Stimulated activated CD4-positive, alpha-beta T cell treated with anti-CD3 and anti-CD28 coated beads, Interleukin-4, amount 100 ng/mL, for 4 hours (primary cell): ENCODE results near the gene HOXA3.

Experiments
- DNase-seq, 2 experiments: peaks; one replicate each; pipeline ENCODE4 v3.0.0-alpha.2; 2020

HOXA3 gene

DNA sequence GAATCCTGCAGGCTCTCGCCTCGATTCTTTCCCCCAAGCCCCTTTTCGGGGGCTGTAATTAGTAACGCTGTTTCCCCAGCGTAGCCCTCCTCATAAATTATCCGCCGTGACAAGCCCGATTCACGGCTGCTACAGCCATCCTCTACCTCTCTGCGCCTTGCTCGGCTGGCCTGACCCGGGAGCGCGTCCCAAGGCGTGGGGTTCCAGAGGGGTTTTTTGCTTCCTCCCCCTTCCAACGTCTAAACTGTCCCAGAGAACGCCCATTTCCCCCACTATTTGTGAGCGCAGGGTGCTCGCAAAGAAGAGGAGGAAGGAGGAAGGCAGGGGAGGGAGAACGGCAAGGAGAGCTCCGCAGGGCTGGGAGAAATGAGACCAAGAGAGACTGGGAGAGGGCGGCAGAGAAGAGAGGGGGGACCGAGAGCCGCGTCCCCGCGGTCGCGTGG is 9.8 kb downstream of the HOXA3 start:
- no peak for DNase-seq

DNA sequence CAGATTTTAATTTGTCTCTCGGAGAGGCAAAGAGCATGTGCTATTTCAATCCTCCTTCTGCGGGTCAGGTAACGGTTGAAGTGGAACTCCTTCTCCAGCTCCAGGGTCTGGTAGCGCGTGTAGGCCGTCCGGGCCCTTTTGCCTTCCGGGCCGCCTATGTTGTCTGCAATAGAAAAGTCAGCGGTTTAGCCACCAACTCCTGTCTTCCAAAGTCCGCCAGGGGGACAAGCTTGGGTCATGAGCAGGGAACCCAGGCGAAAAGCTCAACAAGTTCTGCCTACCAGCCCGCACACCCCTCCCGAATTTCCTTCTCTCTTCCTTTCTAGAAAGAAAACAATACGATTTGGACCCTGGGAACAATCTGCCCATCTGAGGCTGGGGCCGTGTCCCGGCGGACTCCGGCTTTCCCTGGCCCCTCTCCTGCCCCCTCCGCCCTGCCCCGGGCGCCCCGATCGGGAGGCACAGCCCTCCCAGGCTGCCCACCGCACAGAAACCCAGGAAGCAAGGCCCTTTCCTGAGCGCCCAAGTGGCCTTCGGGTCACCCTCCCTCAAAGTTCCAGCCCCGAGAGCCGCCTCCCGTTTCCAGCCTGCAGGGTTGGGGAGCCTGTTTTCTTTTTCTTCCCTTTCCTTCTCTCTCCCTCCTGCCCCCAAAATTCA is 10.3 kb downstream of the HOXA3 start:
- no peak for DNase-seq

DNA sequence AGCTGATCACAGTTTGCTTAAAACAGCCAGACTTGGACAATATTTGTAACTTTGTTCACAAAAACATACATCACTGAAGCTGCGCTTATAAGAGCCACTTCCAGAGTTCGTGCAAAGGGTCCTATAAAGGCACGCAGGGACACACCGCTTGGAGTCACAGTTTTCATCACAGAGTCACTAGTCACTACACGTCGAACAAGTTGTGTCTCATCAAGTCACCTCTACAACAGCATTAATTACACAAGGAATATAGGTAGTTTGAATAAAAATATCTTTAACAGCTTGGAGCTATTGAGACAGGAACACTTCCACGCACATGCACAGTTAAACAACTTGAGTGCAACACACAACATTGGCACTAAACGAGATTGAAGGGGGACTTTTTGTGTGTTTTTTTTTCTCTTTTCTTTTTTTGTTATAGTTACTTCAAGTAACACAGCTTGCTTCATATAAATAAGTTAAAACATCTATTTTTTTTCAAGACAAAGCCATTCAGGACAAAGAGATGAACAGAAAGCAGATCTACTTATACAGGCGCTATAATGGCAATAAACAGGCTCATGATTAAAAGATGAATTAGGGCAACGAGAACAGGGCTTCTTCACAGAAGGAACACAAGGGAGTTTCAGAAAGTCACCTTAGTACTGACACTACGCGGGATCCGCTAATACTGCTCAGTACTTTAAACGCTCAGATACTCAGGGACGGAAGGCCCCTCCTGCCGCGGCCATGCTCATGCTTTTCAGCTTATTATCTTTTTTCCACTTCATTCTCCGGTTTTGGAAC is 11.1 kb downstream of the HOXA3 start:
- DNase-seq = no peak

DNA sequence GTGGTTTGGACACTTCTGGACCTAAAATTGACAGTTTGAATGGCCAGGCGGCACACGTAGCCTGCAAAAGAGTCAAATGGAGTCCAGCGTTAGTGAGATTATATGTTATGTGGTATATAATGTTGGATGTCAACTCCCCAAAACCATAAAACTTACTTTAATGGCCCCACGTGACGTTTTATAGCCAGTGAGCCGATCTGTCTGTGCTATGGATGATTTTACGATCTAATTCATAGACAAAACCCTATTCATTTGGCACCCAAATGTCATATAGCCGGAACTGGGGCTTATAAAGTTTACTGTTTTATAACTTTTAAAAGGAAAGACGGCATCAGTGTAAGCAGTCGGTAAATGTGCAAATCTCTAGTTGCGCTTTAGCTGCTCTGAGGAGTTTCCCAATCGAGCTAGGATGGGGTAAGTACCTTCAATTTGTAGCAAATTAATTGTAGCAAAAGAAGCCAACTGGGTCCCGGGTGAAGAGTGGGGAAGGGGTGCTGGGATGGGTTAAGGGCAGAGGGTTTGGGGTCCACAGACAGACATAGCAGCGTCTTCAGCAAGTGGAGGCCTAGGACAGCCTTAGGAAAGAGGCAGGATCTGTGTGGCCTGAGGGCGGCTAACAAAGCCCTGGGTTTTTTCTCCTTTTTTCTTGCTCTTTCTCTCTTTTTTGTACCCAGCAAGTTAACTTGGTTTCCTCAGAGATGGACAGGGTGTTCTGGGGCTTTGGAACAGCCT is 12.1 kb downstream of the HOXA3 start:
- no peak for DNase-seq

DNA sequence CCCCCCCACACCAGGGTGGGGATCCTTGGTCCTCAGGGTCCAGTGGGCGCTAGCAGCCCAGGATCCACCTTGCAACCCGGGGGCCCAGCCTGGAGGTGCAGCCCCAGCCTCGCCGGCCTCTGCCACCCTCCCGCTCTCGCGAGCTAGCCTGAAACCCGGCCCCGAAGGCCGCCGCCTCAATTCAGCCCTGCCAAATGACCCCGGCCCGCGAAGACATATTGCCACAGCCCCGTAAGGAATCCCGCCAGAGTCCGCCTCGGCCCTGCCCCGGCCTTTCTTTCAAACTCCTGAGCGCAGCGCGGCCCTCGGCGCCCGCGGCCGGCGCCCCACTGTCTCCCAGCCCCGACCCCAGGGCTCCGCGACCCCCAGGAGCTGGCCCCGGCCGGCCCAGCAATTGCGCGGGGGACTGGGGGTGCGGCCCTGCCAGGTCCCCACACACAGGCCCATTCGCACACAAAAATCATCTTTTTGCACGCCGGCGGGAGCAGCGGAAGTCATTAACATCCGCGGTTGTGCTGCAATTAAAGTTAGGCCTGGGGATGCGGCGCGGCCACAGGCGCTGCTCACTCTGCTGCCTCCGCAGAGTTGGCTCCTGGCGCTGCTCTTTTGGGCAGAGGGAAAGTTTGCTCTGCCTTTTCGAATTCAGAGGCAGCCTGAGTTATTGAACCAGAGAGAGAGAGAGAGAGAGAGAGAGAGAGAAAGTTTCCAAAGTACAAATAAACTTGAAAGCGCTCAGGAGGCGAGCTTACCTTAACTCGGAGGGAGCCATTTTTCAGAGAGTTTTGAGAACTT is 12.9 kb downstream of the HOXA3 start:
- DNase-seq = no peak

DNA sequence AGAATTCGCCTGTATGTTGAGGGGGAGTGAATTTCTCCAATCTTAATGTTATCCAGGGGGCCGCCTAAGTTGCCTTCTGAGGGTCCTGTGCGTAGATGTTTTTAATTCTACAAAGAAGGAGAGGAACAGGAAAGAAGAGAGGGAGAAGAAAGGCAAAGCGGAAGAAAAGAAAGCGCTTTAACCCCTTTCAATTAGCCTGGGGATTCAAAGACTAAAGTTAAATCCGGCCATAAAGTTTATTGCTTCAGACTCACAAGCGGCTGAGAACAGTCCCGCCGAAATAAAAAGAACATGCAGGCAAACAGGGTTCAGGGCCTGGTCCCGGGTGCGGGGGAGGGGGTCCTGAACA is 13.4 kb downstream of the HOXA3 start:
- DNase-seq = no peak

DNA sequence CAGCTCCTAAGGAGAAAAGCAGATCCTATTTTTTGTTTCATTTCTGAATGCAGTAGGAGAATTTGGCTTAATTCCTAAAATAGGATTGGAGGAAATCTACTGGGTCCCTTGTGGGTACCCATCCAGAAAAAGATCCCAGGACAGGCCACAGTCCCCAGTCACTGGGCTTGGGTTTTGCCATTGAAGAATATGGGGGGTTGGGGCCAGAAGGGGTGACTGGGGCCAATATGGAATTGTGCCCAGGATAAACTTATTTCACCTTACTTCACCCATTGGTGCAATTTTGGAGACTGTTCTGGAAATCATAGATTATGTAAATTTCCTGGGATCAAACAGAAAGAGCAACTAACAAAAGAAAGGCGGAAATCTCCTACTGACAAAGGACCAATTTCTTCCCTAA is 13.9 kb downstream of the HOXA3 start:
- DNase-seq = no peak

DNA sequence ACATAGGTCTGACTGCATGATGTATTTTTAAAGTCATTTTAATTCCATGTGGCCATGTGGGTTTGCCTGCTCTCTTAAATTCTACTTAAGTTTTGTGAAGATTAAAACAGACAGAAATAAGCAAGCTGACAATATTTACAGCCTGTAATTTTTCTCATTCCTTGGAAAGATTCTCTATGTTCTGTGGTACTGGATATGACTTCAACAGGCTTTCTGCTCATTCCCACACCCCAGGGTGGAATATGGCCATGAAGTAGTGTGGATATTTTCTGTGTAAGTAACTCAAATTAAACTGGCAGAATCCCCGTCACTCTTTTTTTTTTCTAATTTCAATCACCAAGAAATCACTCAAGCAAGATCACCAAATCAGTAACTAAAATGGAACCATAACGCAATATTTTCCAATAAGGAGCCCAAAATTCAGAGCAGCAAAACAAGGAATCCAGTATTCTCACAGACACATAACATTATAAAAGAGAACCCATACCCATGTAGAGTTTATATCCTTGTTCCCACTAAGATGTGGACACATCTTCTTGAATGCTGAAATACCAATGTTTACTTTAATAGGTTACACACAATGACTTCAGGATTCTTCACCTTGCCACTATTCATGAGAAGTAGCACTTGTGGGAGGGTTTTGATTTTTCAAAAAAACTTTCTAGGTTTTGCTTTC is 14.6 kb downstream of the HOXA3 start:
- no peak for DNase-seq

DNA sequence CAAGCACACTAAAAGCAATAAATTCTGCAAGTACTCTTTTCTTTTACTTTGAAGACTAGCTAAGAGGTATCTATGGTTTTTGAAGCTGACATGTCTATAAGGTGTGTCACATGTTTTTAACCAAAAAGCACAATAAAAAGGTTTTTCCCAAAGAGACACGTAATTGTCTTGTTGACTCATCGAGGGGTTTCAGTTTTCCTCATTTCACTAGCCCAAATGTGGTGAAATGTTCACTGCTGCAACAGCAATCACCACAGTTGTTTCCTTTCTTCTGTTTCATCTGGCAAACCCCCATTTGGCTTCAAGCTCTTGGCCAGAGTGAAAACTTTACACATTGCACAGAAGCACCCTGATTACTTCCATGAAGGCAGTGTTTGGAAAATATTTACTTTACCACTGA is 18.0 kb downstream of the HOXA3 start:
- DNase-seq = no peak

DNA sequence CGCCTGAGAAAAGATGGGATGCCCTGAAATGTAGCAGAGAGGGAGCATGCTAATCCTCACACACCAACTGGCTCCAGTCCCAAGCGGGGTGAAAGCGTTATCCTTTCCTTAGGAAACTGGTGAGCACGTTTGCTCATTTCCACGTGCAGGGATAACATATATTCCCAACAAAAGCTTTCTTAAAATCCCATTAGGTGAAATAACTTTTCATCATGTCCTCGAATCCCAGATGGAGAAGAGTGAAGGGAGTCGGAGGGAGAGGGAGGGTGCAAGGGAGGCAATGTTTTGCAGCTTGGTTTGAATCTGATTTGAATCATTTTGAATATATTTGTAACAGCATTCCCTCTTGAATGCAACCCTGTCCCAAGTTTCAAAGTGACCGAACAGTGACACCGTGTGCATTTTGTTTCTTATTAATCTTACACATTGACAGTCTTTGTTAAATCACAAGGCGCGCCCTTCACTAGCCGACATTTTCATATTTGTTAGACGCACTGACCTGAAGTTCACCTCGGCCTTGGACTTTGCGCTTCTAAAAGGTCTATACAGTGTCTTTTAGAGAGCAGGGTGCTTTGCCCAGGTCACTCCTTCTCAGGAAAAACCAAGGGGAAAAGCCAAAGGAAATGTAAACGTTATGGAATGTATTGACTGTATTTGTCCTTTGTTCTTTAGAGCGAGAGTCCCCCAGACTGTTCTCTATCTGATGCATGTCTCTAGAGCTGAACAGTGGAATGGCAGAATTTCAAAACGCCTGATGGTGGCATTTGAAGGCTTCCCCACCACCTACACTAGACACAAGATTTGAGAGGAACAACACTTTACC is 18.8 kb downstream of the HOXA3 start:
- DNase-seq = no peak

DNA sequence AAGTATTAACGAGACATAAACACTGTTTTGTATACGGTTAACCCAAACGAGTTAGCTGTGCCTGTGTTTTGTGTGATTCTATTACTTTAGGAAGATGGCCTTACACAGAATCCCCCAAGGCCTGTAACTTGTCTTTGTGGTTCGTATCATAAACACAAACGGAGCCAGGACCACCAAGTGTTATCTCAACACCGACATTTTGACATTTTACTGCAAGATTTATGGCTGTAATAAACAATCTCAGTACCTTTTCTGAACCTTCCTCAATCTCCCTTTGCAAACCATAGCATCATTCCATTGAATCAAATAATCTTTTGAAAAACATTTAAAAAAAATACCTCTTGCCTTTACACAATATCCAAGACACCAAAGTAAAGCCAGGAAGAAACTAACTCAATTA is 19.4 kb downstream of the HOXA3 start:
- DNase-seq = no peak

DNA sequence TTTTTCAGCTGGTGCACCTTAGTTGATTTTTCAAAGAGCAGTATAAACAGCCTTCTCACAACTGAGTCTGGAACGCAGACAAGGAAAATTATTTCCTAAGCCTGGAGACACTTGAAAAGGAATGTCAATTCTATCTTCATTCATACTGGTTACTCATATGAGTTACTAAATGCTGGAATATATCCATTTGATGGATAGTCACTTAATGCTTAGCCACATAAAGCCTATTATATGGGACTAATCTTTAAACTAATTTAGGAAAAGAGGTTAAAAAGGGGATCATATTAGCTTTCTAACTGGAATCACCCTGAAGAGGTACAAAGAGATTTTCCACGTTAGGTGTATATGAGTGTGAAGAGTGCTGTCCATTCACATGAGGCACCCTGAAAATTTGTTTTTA is 20.2 kb downstream of the HOXA3 start:
- no peak for DNase-seq

DNA sequence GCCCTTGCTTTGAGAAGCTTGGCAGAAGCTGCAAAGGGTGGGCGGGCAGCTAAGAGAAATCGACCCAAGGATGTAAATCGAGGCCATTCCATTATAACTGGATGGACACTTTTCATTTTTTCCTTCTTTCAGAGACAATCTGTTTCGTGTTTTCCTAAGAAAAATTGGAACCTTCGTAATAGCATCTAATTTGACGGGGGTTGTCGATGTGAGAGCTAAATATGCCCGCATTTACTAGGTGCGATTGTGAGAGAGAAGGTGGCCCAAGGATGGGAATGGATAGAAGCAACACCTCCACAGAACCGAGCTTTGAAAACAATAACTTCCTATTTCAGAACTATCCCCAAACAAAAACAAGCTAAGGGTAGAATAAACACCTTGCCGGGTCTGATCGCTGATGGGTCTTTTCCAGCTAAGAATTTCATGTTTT is 21.0 kb downstream of the HOXA3 start:
- no peak for DNase-seq

DNA sequence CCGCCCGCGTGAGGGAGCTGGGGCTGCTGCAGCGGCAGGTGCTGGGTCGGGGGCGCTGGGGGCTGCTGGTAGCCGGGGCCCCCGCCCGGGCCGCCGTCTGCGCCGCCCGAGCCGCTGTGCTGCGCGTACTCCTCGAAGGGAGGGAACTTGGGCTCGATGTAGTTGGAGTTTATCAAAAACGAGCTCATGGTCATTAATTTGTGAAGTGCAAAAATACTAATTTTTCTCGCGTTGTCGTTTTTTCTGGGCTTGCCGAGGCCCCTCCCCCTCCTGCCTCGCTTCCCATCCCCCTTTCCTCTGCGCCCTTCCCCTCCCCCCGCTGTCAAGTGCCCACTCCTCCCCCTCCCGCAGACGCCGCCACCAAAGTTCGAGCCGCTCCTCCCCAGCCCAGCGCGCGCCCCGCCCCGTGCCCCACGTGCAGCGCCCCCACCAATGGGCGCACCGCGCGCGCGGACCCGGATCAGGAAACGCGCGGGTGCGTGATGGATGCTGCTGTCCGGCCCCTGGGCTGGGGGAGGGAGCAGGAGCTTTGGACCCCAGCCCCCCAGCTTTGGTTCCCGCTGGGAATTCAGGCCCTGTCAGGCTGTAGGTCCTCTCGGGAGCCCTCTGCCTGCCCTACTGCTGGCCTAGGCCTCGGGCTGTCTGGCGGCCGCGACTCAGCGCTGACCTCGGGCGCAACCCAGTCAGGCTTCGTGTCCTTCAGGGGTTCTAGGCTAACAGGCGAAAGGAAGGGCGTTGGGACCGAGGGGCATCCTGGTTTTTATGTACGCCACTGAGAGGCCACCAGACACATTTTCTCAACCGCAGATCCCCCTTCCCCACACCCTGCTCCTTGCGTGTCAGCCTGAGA is 21.6 kb downstream of the HOXA3 start, which contains the start of gene HOXA4:
TSS of gene HOXA4 (minus strand) at position 218 of the 850 bp plus-strand sequence. CDS start at position 194, 24 bp downstream.
- peak; percentile 69 to 71 for DNase-seq

DNA sequence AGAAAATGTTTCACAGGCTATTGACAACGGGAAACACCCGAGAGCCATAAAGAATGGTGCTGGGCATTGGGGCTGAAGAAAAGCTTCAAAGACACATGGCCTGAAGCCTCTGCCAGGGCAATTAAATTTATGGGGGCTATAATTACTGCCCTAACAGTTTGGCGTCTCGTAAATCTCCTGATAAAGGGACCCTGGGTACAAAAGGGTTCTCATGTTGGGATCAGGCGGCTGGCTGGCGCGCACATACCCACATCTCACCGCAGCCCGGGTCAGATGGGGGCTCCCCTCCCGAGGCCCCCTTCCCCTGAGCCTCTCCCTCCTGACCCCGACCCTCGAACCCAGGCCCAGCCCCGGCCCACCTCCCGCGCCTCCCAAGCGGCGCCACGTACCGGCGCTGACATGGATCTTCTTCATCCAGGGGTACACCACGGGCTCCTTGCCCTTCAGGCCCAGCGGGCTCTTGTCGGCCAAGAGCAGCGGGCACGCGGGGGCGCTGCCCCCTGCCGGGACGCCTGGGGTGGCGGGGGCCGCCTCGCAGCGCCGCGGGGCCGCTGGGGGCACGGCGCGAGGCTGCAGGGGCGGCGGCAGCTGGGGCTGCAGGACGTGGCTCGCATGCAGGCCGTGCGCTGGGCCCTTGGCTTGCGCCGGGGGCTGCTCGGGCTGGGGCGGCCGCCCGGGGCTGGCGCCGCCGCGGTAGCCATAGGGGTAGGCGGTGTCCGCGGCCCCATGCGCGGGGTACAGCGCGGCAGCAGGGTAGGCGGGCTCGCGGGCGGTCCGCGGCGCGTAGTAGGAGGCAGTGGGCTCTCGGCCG is 22.4 kb downstream of the HOXA3 start:
- no peak for DNase-seq

DNA sequence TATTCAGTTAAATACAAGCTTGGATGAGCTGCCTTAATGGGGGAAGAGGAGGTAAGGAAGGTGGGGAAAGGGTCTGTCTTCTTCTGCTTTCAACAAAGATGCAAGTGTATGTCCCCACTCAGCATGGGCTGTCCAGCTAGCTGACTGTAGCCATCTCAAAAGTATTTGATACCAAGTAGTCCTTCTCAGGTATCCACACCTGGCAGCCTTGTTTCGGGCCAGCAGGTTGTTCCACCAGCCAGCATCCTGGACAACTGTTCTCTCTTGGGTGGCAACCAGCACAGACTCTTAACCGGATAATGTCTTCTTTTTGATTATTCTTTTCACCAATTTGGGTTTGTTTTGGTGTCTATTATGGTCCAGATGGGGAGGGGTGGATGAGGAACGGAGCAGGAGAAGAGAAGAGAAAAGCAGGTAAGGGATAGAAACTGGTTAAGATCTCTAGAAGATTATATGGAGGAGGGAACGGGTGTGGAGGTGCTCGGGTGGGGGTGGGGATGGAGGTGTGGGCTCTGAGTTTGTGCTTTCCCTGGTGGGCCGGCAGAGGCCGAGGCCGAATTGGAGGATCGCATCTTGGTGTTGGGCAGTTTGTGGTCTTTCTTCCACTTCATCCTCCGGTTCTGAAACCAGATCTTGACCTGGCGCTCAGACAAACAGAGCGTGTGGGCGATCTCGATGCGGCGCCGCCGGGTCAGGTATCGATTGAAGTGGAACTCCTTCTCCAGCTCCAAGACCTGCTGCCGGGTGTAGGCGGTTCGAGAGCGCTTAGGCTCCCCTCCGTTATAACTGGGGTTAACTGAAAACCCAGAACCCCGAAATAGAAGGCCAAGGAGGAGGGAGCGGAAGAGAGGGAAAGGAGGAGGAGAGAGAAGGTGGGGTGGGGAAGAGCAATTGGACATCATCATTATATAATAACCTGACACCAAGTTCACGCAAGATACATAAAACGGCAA is 23.3 kb downstream of the HOXA3 start:
- no peak for DNase-seq

DNA sequence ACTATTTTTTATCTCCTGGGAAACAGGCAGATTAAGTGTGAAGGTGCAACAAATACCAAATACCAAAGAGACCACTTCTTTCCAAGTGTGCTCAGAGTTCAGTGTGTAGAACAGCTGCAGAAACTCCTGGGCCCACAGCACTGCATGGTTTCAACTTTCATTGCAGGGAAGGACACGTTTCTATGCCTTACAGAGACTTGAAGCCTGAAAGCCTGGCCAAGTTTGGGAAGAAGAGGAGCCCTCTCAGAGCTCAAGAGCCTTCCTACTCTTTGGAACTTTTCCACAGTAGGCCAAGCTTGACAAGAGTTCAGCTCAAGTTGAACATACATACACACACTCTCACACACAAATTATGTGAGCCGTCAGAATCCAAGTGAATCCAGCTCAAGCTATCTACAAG is 24.3 kb downstream of the HOXA3 start:
- DNase-seq = no peak

DNA sequence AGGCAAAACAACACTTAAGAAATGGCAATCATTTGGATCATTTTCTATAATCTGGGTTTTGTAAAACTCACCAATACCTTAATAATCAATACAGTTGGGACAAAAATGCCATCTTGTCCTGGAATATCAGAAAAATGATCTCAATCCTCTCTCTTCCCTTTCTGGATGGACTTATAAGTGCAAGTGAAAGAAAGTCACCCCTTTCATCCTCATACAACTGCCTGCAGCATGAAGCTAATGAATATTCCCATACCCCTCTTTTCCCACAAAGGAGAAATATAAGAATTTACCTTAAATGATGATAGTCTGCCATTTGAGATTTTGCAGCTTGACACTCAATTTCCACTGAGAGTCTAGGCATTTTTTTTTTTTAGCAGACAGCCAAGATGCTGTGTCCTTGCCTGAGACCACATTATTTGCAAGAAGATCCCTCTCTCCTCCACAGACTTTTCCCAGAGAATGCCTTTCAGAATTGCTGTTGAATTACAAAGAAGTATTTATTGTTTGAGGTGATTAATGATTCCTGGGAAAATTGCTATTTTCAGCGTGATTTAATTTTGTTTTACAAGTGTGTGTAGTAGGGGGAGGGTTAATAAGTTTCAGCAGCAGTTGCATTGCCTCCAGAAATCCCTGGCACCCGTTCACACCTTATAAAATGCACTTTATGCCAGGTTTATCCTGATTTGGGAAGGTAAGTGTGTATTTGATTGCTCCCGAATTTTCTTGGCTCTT is 25.6 kb downstream of the HOXA3 start:
- DNase-seq = no peak
